ENCODE results near the gene CARF. TPM values are rescaled to one million over a fixed set of nuclear protein-coding genes. Genes with fewer than 3 reads are reported as not detected.
"Not testable (repeated sequence)": the region's sequence is repeated elsewhere in the genome, so short reads cannot be mapped to it uniquely, and the experiment has no call there.

The CARF gene
- total RNA-seq, 1 donor, result 12.5 TPM

DNA sequence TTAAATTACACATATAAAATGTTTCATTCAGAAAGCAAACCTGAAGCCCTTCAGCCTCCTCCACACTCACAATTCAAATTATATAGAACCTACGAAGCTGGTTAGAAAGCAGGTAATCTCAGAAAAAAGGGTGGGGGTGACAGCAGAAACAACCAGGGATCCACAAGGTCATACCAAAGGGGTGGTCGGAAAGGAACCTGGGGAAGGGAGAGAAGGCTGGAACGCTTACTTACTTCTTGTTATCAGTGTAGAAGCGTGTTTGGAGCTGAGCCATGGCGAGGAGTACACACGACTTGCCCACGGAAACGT lies 918 bp upstream of the CARF start:
- H3K4me3 ChIP-seq (ENCODE audit: low read length), result peak overlapping the region; percentile 66

DNA sequence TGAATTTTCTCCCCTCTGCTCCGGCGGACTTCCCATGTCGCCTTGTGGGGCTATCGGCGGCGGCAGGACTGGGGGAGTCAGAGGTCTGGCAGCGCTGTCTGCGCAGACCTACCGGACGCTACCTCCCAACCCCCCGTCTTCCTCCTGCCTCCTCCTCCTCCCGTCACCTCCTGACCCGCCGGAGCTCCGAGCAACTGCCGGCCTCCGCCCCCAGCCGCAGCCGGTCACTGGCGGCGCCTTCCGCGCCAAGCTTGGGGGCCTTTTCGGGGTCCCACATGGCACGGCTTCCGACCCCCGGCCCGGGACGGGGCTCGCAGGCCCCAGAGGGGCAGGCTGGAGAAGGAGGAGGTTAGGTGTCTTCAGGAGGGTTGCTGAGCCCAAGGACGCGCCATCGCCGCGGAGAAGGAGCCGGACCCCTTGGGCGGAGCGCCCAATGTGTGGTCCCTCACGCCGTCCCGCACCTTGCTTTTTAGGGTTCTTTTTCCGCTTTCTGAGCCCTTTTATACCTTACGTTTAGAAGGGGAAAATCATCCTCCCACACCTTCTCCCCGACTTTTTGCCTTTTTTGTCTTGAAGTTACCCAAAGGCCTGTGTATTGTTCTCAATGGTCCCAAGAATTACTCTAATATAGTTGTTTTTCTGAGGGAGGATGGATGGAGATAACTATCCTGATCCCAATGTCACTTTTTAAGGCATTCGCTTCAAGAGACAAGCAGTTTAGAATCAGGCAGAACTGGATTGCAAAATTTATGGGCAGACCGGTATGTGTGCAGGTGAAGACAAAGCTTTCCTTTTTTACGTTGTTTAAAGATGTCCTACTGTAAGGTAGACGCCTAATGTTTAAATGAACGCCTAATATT lies 497 bp downstream of the CARF start:
- peak overlapping the region; percentile 66 for H3K4me3 ChIP-seq (ENCODE audit: low read length)
- H3K9me3 ChIP-seq (ENCODE audit: low read depth, low read length); H3K27me3 ChIP-seq (ENCODE audit: insufficient read depth, low read length): not testable (repeated sequence)
- H3K4me1 ChIP-seq (ENCODE audit: insufficient read depth, low read length), result peaks cover 23% of the 10 kb centered on the region

More for the DNA sequence above, 918 bp upstream of the CARF start:
- Histone ChIP-seq H3K4me1 (ENCODE audit: insufficient read depth, low read length) (peaks cover 23% of the 10 kb centered on the region), H3K27me3 (ENCODE audit: insufficient read depth, low read length) (no peaks in the 10 kb centered on the region), H3K9me3 (ENCODE audit: low read depth, low read length) (no peaks in the 10 kb centered on the region)

DNA sequence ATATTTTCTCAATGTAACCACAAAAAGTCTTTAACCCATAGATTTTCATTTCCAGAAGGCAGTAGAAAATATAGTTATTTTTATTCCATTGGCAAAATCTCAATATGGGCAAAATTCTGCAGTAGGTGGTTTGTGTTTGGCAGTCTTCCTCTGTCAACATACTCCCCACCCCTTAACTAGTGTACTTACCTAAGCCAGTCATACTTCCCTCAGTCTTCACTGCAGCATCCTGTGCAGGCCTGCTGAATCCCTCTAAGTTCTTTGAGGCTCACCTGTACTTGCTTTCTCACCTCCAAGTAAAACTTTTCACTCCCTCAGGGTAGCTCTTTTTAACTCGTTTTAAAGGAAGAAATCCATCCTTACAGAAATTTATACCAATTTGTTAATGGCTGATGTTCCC lies 6.8 kb downstream of the CARF start:
- Histone ChIP-seq H3K4me3 (ENCODE audit: low read length) (no peak overlapping the region), H3K27me3 (ENCODE audit: insufficient read depth, low read length) (no peaks in the 10 kb centered on the region), H3K4me1 (ENCODE audit: insufficient read depth, low read length) (no peaks in the 10 kb centered on the region), H3K9me3 (ENCODE audit: low read depth, low read length) (no peaks in the 10 kb centered on the region)

DNA sequence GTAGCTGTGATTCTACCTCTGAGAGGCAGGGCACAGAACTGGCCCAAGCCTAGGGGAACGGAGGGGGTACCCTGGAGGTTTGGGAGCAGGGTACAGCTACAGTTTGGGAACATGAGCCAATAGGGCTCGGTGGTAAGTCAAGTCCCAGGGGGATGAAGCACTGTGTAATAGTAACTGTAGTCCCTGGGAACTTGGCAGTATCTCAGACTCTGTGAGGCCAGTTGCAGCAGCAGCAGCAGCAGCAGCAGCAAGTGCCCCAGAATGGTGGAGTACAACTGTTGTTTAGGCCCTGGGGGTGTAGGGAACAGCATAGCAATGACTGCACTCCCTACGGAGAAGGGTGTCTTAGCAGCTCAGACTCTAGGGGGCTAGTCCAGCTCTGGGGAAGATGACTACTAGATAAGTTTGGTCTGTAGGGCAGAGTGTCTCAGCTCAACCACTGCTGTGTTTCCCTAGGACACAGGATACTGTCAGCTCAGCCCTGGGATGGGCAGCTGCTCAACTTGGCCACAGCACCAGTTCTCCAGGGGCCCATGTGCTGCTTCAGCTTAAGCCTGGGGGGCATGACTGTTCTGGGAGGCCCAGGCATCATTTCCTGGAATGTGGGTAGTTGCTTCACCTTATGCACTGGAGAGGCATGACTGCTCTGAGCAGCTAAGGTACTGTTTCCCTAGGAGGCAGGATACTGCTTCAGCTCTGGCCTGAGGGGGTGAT lies 20.5 kb downstream of the CARF start:
- no peak overlapping the region for H3K4me3 ChIP-seq (ENCODE audit: low read length)
- H3K27me3 ChIP-seq (ENCODE audit: insufficient read depth, low read length), result no peaks in the 10 kb centered on the region

DNA sequence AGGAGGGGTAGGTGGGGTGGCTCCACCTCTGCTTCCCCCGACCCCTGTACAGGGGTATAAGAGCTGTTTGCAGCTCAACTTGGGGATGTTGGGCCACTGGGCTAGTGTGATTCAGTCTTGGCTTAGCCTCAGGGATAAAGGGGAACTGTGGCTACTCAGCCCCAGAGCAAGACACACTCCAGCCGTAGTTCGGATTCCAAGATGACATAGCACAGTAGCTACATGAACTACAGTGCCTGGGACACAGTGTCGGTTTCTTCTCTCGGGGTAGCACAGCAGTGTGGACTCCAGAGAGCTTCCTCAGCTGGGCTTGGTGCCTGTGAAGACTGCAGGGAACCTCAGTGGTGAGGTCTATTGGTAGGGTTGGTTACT lies 21.1 kb downstream of the CARF start:
- no peak overlapping the region for H3K4me3 ChIP-seq (ENCODE audit: low read length)
- H3K4me1 ChIP-seq (ENCODE audit: insufficient read depth, low read length), result no peaks in the 10 kb centered on the region
- H3K27me3 ChIP-seq (ENCODE audit: insufficient read depth, low read length), result no peaks in the 10 kb centered on the region
- H3K9me3 ChIP-seq (ENCODE audit: low read depth, low read length), result no peaks in the 10 kb centered on the region

More for the DNA sequence above, 20.5 kb downstream of the CARF start:
- Histone ChIP-seq H3K4me1 (ENCODE audit: insufficient read depth, low read length) (no peaks in the 10 kb centered on the region), H3K9me3 (ENCODE audit: low read depth, low read length) (no peaks in the 10 kb centered on the region)

DNA sequence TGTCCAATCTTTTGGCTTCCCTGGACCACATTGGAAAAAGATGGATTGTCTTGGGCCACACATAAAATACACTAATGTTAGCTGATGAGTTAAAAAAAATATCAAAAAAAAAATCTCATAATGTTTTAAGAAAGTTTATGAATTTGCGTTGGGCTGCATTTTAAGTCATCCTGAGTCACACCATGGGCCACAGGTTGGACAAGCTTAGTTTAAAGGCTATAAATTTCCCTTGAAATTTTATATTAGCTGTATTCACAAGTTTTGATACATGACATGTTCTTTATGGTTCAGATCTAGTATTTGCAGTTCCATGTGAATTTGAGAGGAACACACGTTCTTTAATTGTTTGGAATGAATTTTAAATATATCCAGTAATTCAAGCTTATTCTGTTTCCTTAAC lies 21.9 kb downstream of the CARF start:
- no peak overlapping the region for H3K4me3 ChIP-seq (ENCODE audit: low read length)
- H3K27me3 ChIP-seq (ENCODE audit: insufficient read depth, low read length), result no peaks in the 10 kb centered on the region
- H3K9me3 ChIP-seq (ENCODE audit: low read depth, low read length), result no peaks in the 10 kb centered on the region
- no peaks in the 10 kb centered on the region for H3K4me1 ChIP-seq (ENCODE audit: insufficient read depth, low read length)

DNA sequence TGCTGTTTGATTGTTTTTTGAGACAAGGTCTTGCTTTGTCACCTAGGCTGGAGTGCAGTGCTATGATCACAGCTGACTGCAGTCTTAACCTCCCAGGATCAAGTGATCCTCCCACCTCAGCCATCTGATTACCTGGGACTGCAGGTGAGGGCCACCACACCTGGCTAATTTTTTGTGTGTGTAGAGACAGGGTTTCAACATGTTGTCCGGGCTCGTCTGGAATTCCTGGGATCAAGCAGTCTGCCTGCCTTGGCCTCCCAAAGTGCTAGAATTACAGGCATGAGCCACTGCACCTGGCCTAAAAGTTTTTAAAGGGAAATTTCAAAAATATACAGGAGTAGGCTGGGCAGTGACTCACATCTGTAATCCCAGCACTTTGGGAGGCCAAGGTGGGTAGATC lies 22.4 kb downstream of the CARF start:
- Histone ChIP-seq H3K27me3 (ENCODE audit: insufficient read depth, low read length) (no peaks in the 10 kb centered on the region), H3K4me1 (ENCODE audit: insufficient read depth, low read length) (no peaks in the 10 kb centered on the region), H3K9me3 (ENCODE audit: low read depth, low read length) (no peaks in the 10 kb centered on the region), H3K4me3 (ENCODE audit: low read length) (no peak overlapping the region)

DNA sequence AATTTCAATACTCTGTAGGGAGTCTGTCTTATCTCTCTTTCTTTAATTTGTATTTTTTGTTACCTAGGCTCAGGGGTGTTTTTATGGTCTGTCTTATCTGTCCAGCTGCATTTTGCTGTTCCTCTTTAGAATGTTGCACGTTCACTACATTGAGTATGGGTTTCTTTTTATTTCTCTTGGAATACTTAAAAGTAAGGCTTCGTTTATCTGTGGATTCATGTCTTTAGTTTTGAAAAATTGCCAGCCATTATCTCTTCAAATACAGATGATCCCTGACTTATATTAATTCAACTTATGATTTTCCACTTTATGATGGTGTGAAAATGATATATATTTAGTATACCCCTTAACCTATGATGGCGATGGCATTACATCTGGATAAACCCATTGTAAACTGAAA lies 26.9 kb downstream of the CARF start:
- H3K9me3 ChIP-seq (ENCODE audit: low read depth, low read length), result no peaks in the 10 kb centered on the region
- no peaks in the 10 kb centered on the region for H3K4me1 ChIP-seq (ENCODE audit: insufficient read depth, low read length)
- H3K4me3 ChIP-seq (ENCODE audit: low read length), result no peak overlapping the region
- no peaks in the 10 kb centered on the region for H3K27me3 ChIP-seq (ENCODE audit: insufficient read depth, low read length)

DNA sequence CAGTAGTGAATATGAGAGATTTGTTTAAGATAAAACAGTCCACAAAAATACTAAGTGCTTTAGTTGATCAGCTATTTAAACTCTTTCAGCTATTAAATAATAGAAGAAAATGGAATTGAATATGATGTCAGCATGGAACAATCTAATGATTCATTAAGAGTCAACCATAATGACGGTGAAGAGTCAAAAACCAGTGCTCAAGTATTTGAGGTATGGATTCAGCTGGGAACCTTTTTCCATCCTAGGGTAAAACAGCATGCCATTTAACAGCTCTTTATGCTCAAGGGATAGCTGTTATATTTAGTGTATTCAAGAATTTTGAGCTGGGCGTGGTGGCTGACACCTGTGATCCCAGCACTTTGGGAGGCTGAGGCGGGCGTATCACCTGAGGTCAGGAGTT lies 29.7 kb downstream of the CARF start:
- Histone ChIP-seq H3K9me3 (ENCODE audit: low read depth, low read length) (peaks cover 5% of the 10 kb centered on the region), H3K4me1 (ENCODE audit: insufficient read depth, low read length) (no peaks in the 10 kb centered on the region), H3K4me3 (ENCODE audit: low read length) (no peak overlapping the region), H3K27me3 (ENCODE audit: insufficient read depth, low read length) (no peaks in the 10 kb centered on the region)

DNA sequence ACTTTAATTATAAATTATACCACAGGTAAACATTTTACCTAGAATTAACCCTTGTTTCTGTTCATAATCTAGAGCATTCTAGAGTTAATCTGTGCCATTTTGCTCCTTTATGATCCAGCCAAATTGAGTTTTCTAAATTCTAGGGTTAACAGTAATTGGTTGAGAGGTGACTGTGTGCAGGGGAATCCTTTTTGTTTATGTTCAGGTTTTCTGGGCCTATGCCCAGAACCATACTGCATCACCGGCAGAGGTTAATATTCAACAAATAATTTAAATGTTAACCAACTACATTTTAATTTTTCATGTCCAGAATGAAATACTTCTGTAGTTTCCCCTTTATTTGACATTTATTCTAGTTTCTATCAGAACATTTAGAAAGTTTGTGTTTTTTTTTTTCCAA lies 32.3 kb downstream of the CARF start:
- Histone ChIP-seq H3K4me3 (ENCODE audit: low read length) (no peak overlapping the region), H3K27me3 (ENCODE audit: insufficient read depth, low read length) (no peaks in the 10 kb centered on the region), H3K4me1 (ENCODE audit: insufficient read depth, low read length) (no peaks in the 10 kb centered on the region), H3K9me3 (ENCODE audit: low read depth, low read length) (peaks cover 5% of the 10 kb centered on the region)

DNA sequence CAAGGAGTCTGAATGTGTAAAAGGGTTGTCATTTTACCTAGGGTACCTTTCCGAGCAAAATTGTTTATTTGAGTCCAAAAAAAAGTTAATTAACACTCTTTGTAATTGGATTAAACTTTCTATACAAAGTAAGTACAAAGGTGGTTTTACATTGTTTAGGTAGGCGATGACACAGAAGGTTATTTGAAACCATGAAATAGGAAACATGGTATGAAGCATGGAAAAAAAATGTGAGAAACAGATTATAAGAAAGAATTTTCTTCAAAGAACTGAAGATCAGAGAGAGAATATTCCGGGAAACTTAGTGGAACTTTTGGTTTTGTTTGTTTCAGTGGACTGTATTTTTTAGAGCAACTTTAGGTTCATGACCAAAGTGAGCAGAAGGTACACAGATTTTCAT lies 32.7 kb downstream of the CARF start:
- no peak overlapping the region for H3K4me3 ChIP-seq (ENCODE audit: low read length)
- H3K9me3 ChIP-seq (ENCODE audit: low read depth, low read length), result peaks cover 5% of the 10 kb centered on the region
- no peaks in the 10 kb centered on the region for H3K4me1 ChIP-seq (ENCODE audit: insufficient read depth, low read length)
- no peaks in the 10 kb centered on the region for H3K27me3 ChIP-seq (ENCODE audit: insufficient read depth, low read length)

DNA sequence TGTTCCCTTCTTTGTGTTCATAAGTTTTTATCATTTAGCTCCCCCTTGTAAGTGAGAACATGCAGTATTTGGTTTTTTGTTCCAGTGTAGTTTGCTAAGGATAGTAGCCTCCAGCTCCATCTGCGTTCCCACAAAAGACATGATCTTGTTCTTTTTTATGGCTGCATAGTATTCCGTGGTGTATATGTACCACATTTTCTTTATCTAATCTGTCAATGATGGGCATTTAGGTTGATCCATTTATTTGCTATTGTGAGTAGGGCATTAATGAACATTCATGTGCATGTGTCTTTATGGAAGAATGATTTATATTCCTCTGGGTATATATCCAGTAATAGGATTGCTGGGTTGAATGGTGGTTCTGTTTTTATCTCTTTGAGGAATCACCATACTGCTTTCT lies 33.4 kb downstream of the CARF start:
- H3K9me3 ChIP-seq (ENCODE audit: low read depth, low read length), result peaks cover 5% of the 10 kb centered on the region
- H3K27me3 ChIP-seq (ENCODE audit: insufficient read depth, low read length), result no peaks in the 10 kb centered on the region
- no peaks in the 10 kb centered on the region for H3K4me1 ChIP-seq (ENCODE audit: insufficient read depth, low read length)
- H3K4me3 ChIP-seq (ENCODE audit: low read length), result no peak overlapping the region

DNA sequence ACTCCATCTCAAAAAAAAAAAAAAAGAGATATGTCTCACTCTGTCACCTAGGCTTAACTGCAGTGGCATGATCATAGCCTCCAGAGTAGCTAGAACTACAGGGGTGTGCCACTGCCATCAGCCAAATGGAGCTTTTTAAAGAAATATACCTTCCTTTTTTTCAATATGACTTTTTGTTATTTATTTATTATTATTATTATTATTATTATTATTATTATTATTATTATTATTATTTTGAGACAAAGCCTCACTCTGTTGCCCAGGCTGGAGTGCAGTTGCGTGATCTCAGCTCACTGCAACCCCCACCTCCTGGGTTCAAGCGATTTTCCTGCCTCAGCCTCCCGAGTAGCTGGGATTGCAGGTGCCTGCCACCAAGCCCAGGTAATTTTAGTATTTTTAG lies 37.3 kb downstream of the CARF start:
- not testable (repeated sequence) for H3K4me1 ChIP-seq (ENCODE audit: insufficient read depth, low read length); H3K27me3 ChIP-seq (ENCODE audit: insufficient read depth, low read length); H3K4me3 ChIP-seq (ENCODE audit: low read length); H3K9me3 ChIP-seq (ENCODE audit: low read depth, low read length)

DNA sequence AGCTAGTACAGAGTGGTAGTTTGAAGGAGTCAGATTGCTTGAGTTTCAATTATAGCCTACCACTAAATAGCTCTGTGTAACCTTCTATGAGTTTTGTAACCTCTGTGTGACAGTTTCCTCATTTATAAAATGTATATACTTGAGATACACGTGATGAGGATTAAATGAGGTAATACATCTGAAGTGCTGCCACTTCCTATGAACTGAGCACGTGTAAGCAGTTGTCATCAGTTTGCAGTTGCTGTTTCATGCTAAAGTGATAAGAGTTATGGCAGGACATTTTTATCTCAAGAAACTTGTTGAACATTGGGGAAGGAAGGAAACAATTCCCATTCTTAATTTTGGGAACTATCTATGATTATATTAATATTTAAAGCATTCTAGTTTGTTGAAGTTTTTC lies 38.5 kb downstream of the CARF start:
- Histone ChIP-seq H3K4me1 (ENCODE audit: insufficient read depth, low read length) (peaks cover 3% of the 10 kb centered on the region), H3K27me3 (ENCODE audit: insufficient read depth, low read length) (no peaks in the 10 kb centered on the region), H3K9me3 (ENCODE audit: low read depth, low read length) (peaks cover 3% of the 10 kb centered on the region), H3K4me3 (ENCODE audit: low read length) (no peak overlapping the region)

DNA sequence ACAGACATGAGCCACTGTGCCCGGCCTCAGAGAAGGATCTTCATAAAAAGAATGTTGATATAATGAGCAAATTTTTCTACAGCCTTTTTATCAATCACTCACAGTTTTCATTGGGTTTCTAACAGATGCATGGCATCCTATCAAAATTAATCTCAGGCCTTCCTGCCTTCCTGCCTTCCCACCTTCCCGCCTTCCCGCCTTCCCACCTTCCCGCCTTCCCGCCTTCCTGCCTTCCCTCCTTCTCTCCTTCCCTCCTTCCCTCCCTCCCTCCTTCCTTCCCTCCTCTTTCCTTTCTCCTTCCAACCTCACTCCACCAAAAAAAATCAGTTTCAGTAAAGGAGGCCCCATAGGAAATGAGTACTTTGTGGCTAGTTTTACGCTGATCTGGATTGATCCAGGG lies 48.4 kb downstream of the CARF start:
- Histone ChIP-seq H3K27me3 (ENCODE audit: insufficient read depth, low read length) (no peaks in the 10 kb centered on the region), H3K9me3 (ENCODE audit: low read depth, low read length) (no peaks in the 10 kb centered on the region), H3K4me1 (ENCODE audit: insufficient read depth, low read length) (no peaks in the 10 kb centered on the region), H3K4me3 (ENCODE audit: low read length) (no peak overlapping the region)

DNA sequence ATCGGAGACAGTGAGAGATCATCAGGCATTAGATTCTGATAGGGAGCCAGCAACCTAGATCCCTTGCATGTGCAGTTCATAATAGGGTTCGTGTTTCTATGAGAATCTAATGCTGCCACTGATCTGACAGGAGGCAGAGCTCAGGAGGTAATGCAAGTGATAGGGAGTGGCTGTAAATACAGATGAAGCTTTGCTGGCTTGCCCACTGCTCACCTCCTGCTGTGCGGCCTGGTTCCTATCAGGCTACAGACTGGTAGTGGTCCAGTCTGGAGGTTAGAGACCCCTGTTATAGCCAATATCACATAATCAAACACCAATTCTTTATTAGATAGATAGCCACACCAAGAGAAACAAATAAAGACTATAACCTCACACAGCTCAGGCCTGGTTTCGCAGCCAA lies 51.6 kb downstream of the CARF start:
- Histone ChIP-seq H3K9me3 (ENCODE audit: low read depth, low read length) (no peaks in the 10 kb centered on the region), H3K27me3 (ENCODE audit: insufficient read depth, low read length) (no peaks in the 10 kb centered on the region), H3K4me3 (ENCODE audit: low read length) (no peak overlapping the region), H3K4me1 (ENCODE audit: insufficient read depth, low read length) (no peaks in the 10 kb centered on the region)

Measured in mononuclear cell (primary cell).